ENCODE measurements around the gene TPSB2. TPM values are rescaled to one million over a fixed set of nuclear protein-coding genes. Genes with fewer than 3 reads are reported as not detected.

TPSB2 gene
- total RNA-seq, 1 experiment from 2014 or later, result not detected

GRCh38 chr16:1193825-1194581, 36.0 kb downstream of the TPSB2 start:
- intact Hi-C loops (cut with micrococcal nuclease), result no loop called here
- Histone ChIP-seq H3K36me3 (ENCODE audit: low read depth, low read length) (no peaks in the 10 kb centered on the region), H3F3A (ENCODE audit: low read length, unreplicated experiment) (no peaks in the 10 kb centered on the region), H3K4me1 (ENCODE audit: insufficient read depth, low read length) (no peaks in the 10 kb centered on the region), H3K9me3 (ENCODE audit: low read length) (no peaks in the 10 kb centered on the region), H2AFZ (ENCODE audit: low read length) (no peak overlapping the region), H3K27me3 (ENCODE audit: low read length) (no peaks in the 10 kb centered on the region), H3K9me2 (replicated peaks; ENCODE audit: low read length) (no peaks in the 10 kb centered on the region), H3K9ac (ENCODE audit: low read length) (no peak overlapping the region), H3K27ac (ENCODE audit: low read length) (no peak overlapping the region), H3K4me2 (ENCODE audit: low read length) (no peak overlapping the region), H3K4me3 (ENCODE audit: low read length) (no peak overlapping the region), H3K79me2 (ENCODE audit: low read length) (no peaks in the 10 kb centered on the region), H4K20me1 (ENCODE audit: low read length) (no peaks in the 10 kb centered on the region)
- BruUV-seq (replicated peaks), result no TSS peak
- ChIA-PET CTCF (interaction anchor here (1.0 kb wide), 1 partner anchor 44 kb away, joined by 3 read pairs; no protein-coding TSS in a partner anchor), POLR2A (ENCODE audit: unreplicated experiment) (interaction anchor here (0.7 kb wide), 1 partner anchor 12 kb away, joined by 4 read pairs; no protein-coding TSS in a partner anchor)
- DNase-seq (no peak), ATAC-seq (no peak)
- TF ChIP-seq CTCF (conservative IDR thresholded peaks at IDR 0.05; ENCODE audit: low read depth, low read length) (no peak), EZH2 (IDR thresholded peaks at IDR 0.05; ENCODE audit: low read length, unreplicated experiment) (no peak), EZH2phosphoT487 (IDR thresholded peaks at IDR 0.05; ENCODE audit: borderline replicate concordance, low read length) (no peak)

- no peak for DNase-seq
- Histone ChIP-seq H3K9me3 (ENCODE audit: low read length) (no peaks in the 10 kb centered on the region), H3K4me1 (ENCODE audit: insufficient read depth, low read length) (no peaks in the 10 kb centered on the region), H3K79me2 (ENCODE audit: low read length) (no peaks in the 10 kb centered on the region), H3K27ac (ENCODE audit: low read length) (no peak overlapping the region), H4K20me1 (ENCODE audit: low read length) (no peaks in the 10 kb centered on the region), H3F3A (ENCODE audit: low read length, unreplicated experiment) (no peaks in the 10 kb centered on the region), H3K4me2 (ENCODE audit: low read length) (no peak overlapping the region), H3K9ac (ENCODE audit: low read length) (no peak overlapping the region), H3K36me3 (ENCODE audit: low read depth, low read length) (no peaks in the 10 kb centered on the region), H3K4me3 (ENCODE audit: low read length) (no peak overlapping the region), H3K9me2 (replicated peaks; ENCODE audit: low read length) (no peaks in the 10 kb centered on the region), H2AFZ (ENCODE audit: low read length) (no peak overlapping the region), H3K27me3 (ENCODE audit: low read length) (no peaks in the 10 kb centered on the region)
- intact Hi-C loops (cut with micrococcal nuclease), result no loop called here
- POLR2A ChIA-PET (ENCODE audit: unreplicated experiment), result no interaction called here
- CTCF ChIA-PET, result interaction anchor here (1.0 kb wide), 1 partner anchor 43 kb away, joined by 3 read pairs; no protein-coding TSS in a partner anchor
- no peak for TF ChIP-seq CTCF (conservative IDR thresholded peaks at IDR 0.05; ENCODE audit: low read depth, low read length)
- no peak for TF ChIP-seq EZH2 (IDR thresholded peaks at IDR 0.05; ENCODE audit: low read length, unreplicated experiment)
- TF ChIP-seq EZH2phosphoT487 (IDR thresholded peaks at IDR 0.05; ENCODE audit: borderline replicate concordance, low read length), result no peak
- ATAC-seq, result no peak
- BruUV-seq (replicated peaks), result no TSS peak
Observed at GRCh38 chr16:1193143-1193824, 36.7 kb downstream of the TPSB2 start.
